Prostate gland (tissue), 2 donors: Measurements from ENCODE around the gene TYW3. TPM values are rescaled to one million over a fixed set of nuclear protein-coding genes. Genes with fewer than 3 reads are reported as not detected.
A peak's percentile ranks its signal among the peaks of the same experiment; 100 is the strongest.
"Not testable (repeated sequence)": the region's sequence is repeated elsewhere in the genome, so short reads cannot be mapped to it uniquely, and the experiment has no call there.

Source experiments
- DNase-seq: peaks from one replicate; pipeline ENCODE4 v3.0.0-alpha.2; 2019; ENCODE audit warnings: low spot score
- H3K27ac ChIP-seq, 2 donors: fragments of 200-600 bp; sonication (generic); 2 replicates each; pipeline ENCODE4 v1.5.1; 2017 to 2019
- H3K27me3 ChIP-seq: fragments of 200-600 bp; sonication (generic); replicated peaks from 2 replicates; pipeline ENCODE4 v1.5.1; 2019; ENCODE audit not compliant: insufficient read depth
- H3K36me3 ChIP-seq, 2 donors: fragments of 200-600 bp; sonication (generic); 1 replicate in 1 of 2; 2 replicates in 1 of 2; pipeline versions ENCODE4 v1.5.1 to v1.8.1; 2017 to 2019
- H3K4me1 ChIP-seq: fragments of 200-600 bp; sonication (generic); replicated peaks from 2 replicates; pipeline ENCODE4 v1.5.1; 2019
- H3K4me3 ChIP-seq, 2 donors: fragments of 200-600 bp; sonication (generic); 2 replicates each; pipeline ENCODE4 v1.5.1; 2017 to 2019
- H3K9me3 ChIP-seq: fragments of 200-600 bp; sonication (generic); 2 replicates; pipeline ENCODE4 v1.5.1; 2017
- CTCF ChIP-seq, 4 experiments: fragments of 200-600 bp in 2 of 4; fragments of 450-650 bp in 2 of 4; sonication (generic) in 2 of 4; IDR thresholded peaks; 1 replicate in 3 of 4; 2 replicates in 1 of 4; pipeline ENCODE4 v1.5.1; 2016 to 2019; ENCODE audit warnings: antibody characterized with exemption in 4 of 4, mild to moderate bottlenecking in 2 of 4, moderate library complexity in 2 of 4
- POLR2A ChIP-seq: fragments of 450-650 bp; IDR thresholded peaks from one replicate; pipeline ENCODE4 v1.6.1; 2016; ENCODE audit warnings: antibody characterized with exemption, mild to moderate bottlenecking
- POLR2AphosphoS5 ChIP-seq: sonication (generic); formaldehyde crosslinking; IDR thresholded peaks from one replicate; pipeline ENCODE4 v1.6.1; 2017; ENCODE audit warnings: antibody characterized with exemption
- WGBS: methylation state at CpG from one replicate; pipeline ENCODE4 v1.1.5; 2018; 5-methylcytosine and 5-hydroxymethylcytosine counted together
- intact Hi-C: fragments of 100-400 bp; cut with DNase I; formaldehyde crosslinking; loops from one replicate; pipeline ENCODE4 v1.14.2; 2022
- total RNA-seq, 2 donors: library from RNA; depleted of rRNA; stranded (reverse); fragments of >200 nt; gene quantifications; one replicate each; pipeline ENCODE4 v1.1.0, GENCODE V29; 2016

The TYW3 gene
- total RNA-seq, 2 donors from 2014 or later, result 15.8 to 16.1 TPM

GRCh38 chr1:74728736-74729135, 4.2 kb upstream of the TYW3 start:
- intact Hi-C loops, result no loop called here
- H3K27me3 ChIP-seq, result no peaks in the 10 kb centered on the region
- no peaks in the 10 kb centered on the region for H3K9me3 ChIP-seq
- 83% methylated on average over 3 of the region's 3 CpGs for WGBS
- no peak for DNase-seq
- no peak overlapping the region for H3K27ac ChIP-seq
- H3K4me1 ChIP-seq, result no peaks in the 10 kb centered on the region
- TF ChIP-seq CTCF (IDR thresholded peaks at IDR 0.05) (no peak), POLR2A (no peak), POLR2AphosphoS5 (no peak)
- H3K36me3 ChIP-seq, result no peaks in the 10 kb centered on the region
- no peak overlapping the region for H3K4me3 ChIP-seq

- Histone ChIP-seq H3K9me3 (no peaks in the 10 kb centered on the region), H3K27ac (no peak overlapping the region), H3K27me3 (no peaks in the 10 kb centered on the region), H3K4me3 (no peak overlapping the region), H3K4me1 (no peaks in the 10 kb centered on the region), H3K36me3 (no peaks in the 10 kb centered on the region)
- DNase-seq, result no peak
- WGBS, result 76% methylated on average over 6 of the region's 6 CpGs
- TF ChIP-seq POLR2AphosphoS5 (no peak), POLR2A (no peak), CTCF (IDR thresholded peaks at IDR 0.05) (no peak)
- intact Hi-C loops, result loop anchor here (2.0 to 5.0 kb wide), 2 partner anchors 17 to 533 kb away; partner anchors contain the start of genes FPGT and LRRIQ3
Measured at GRCh38 chr1:74729741-74730478, 3.0 kb upstream of the TYW3 start.

GRCh38 chr1:74731399-74732052, 1.4 kb upstream of the TYW3 start:
- 62% methylated on average over 11 of the region's 11 CpGs for WGBS
- no peaks in the 10 kb centered on the region for H3K36me3 ChIP-seq
- H3K4me3 ChIP-seq, result peak overlapping the region; percentile 61 to 80
- no peak for TF ChIP-seq POLR2A
- TF ChIP-seq POLR2AphosphoS5, result no peak
- TF ChIP-seq CTCF (IDR thresholded peaks at IDR 0.05), result no peak
- no peaks in the 10 kb centered on the region for H3K4me1 ChIP-seq
- H3K27me3 ChIP-seq, result no peaks in the 10 kb centered on the region
- H3K27ac ChIP-seq, result no peak overlapping the region
- H3K9me3 ChIP-seq, result no peaks in the 10 kb centered on the region
- intact Hi-C loops, result loop anchor here (2.0 to 5.0 kb wide), 2 partner anchors 19 to 534 kb away; partner anchors contain the start of genes FPGT and LRRIQ3
- DNase-seq, result no peak

- Histone ChIP-seq H3K27ac (peak overlapping the region; percentile 80 to 82), H3K4me3 (peak overlapping the region; percentile 61 to 80)
- peak; percentile 4 for DNase-seq
- not testable (repeated sequence) for H3K27me3 ChIP-seq, H3K9me3 ChIP-seq, H3K36me3 ChIP-seq, H3K4me1 ChIP-seq
- intact Hi-C loops, result loop anchor here (5.0 kb wide), 1 partner anchor 535 kb away; the partner anchor contains the start of genes FPGT and LRRIQ3
- 26% methylated on average over 16 of the region's 17 CpGs for WGBS
Measured at GRCh38 chr1:74732071-74732946, 643 bp upstream of the TYW3 start.
